ENCODE data around the gene ADORA1. TPM values are rescaled to one million over a fixed set of nuclear protein-coding genes. Genes with fewer than 3 reads are reported as not detected.

ADORA1 gene
- total and polyA plus RNA-seq, 10 of the 15 experiments (the other 5 are each of a cell fraction or from before 2014, with no cell fraction given), result not detected

- in situ Hi-C loops (cut with MboI), result no loop called here
- Histone ChIP-seq H4K20me1 (ENCODE audit: control insufficient read depth, insufficient read depth) (no peaks in the 10 kb centered on the region), H2AFZ (ENCODE audit: control insufficient read depth, low read depth, low read length) (no peak overlapping the region), H3K9me3 (replicated peaks; ENCODE audit: control insufficient read depth, insufficient read depth, low read length) (no peaks in the 10 kb centered on the region), H3K9ac (ENCODE audit: control insufficient read depth, insufficient read depth, low read length) (no peak overlapping the region), H3K27me3 (replicated peaks in 1 of 2; ENCODE audit: control insufficient read depth in 2 of 2, insufficient read depth in 2 of 2, low read length in 1 of 2) (peaks cover 0 to 3% of the 10 kb centered on the region in 2 experiments; a peak in 2 of 4 replicates), H3K4me1 (ENCODE audit: control insufficient read depth, insufficient read depth, low read length) (no peaks in the 10 kb centered on the region), H3K4me3 (no peak overlapping the region), H3K4me2 (ENCODE audit: control insufficient read depth, insufficient read depth) (no peak overlapping the region), H3K27ac (ENCODE audit: control insufficient read depth, insufficient read depth) (no peak overlapping the region), H3K36me3 (ENCODE audit: control insufficient read depth in 2 of 2, insufficient read depth in 2 of 2, low read length in 1 of 2) (no peaks in the 10 kb centered on the region), H3K79me2 (ENCODE audit: control insufficient read depth, insufficient read depth, low read length) (no peaks in the 10 kb centered on the region)
- intact Hi-C loops (cut with micrococcal nuclease; ENCODE audit: unreplicated experiment), result no loop called here
- ChIA-PET POLR2A (interaction anchor here (0.5 kb wide), 1 partner anchor 178 kb away, joined by 3 read pairs; no protein-coding TSS in a partner anchor), RAD21 (ENCODE audit: unreplicated experiment) (no interaction called here), SMC1A (ENCODE audit: uncharacterized antibody, unreplicated experiment) (no interaction called here), CTCF (interaction anchor here (0.9 to 1.0 kb wide), 2 partner anchors 13 to 63 kb away, joined by 3 read pairs; no protein-coding TSS in a partner anchor)
- DNase-seq (ENCODE audit: low read depth, low spot score) (no peak), ATAC-seq (no peak), FAIRE-seq (no peak)
- WGBS (ENCODE audit: insufficient coverage, insufficient replicate concordance, low lambda C conversion rate, missing lambda C conversion rate), result 10% methylated on average over 9 of the region's 9 CpGs
- BruUV-seq (replicated peaks), result no TSS peak
- TF ChIP-seq JUND (IDR thresholded peaks at IDR 0.05; ENCODE audit: low read depth, low read length) (no peak), POLR2AphosphoS5 (IDR thresholded peaks at IDR 0.05; ENCODE audit: low read length) (no peak), STAT3 (IDR thresholded peaks at IDR 0.05; ENCODE audit: low read depth, low read length) (no peak), TCF12 (IDR thresholded peaks at IDR 0.05; ENCODE audit: low read depth, low read length) (no peak), RFX5 (IDR thresholded peaks at IDR 0.05; ENCODE audit: low read depth, low read length) (no peak), USF1 (IDR thresholded peaks at IDR 0.05; ENCODE audit: borderline replicate concordance, extremely low read length, insufficient read depth, low read depth, low read length) (no peak)
Observed at GRCh38 chr1:203153051-203153988, 25.8 kb downstream of the ADORA1 start.

Measured in GM12878 (cell line).